HL-60 (cell line): Measurements from ENCODE around the gene PKDREJ.

Experiments used
- DNase-seq, 2 experiments: peaks; one replicate each; pipeline ENCODE4 v3.0.0-alpha.2; 2010 to 2020; ENCODE audit warnings: low read depth in 1 of 2, low spot score in 1 of 2
- H3K27ac ChIP-seq: fragments of 250-450 bp; sonication (Bioruptor Pico); replicated peaks from 2 replicates; pipeline ENCODE4 v1.5.1; 2020; ENCODE audit warnings: mild to moderate bottlenecking, moderate library complexity
- H3K27me3 ChIP-seq: fragments of 250-450 bp; sonication (Bioruptor Pico); 2 replicates; pipeline ENCODE4 v1.5.1; 2021; ENCODE audit warnings: mild to moderate bottlenecking, moderate library complexity; ENCODE audit not compliant: insufficient read depth, poor library complexity, severe bottlenecking
- H3K4me3 ChIP-seq: replicated peaks from 2 replicates; pipeline ENCODE4 v1.5.1; 2011; ENCODE audit warnings: mild to moderate bottlenecking, control low read depth, low read length; ENCODE audit not compliant: insufficient read depth
- CTCF ChIP-seq: IDR thresholded peaks from one replicate; pipeline ENCODE4 v1.5.1; 2011; ENCODE audit warnings: low read length, control low read depth, inconsistent platforms; ENCODE audit not compliant: insufficient read depth
- GABPA ChIP-seq: IDR thresholded peaks from 2 replicates; pipeline ENCODE4 v1.6.1; 2012; ENCODE audit warnings: low read depth
- POLR2AphosphoS5 ChIP-seq: IDR thresholded peaks from 2 replicates; pipeline ENCODE4 v1.6.1; 2012; ENCODE audit warnings: low read depth
- REST ChIP-seq: IDR thresholded peaks from 2 replicates; pipeline ENCODE4 v1.6.1; 2012; ENCODE audit warnings: low read depth; ENCODE audit not compliant: insufficient replicate concordance
- SPI1 ChIP-seq: IDR thresholded peaks from 2 replicates; pipeline ENCODE4 v1.6.1; 2012; ENCODE audit warnings: low read depth, mild to moderate bottlenecking, borderline replicate concordance

PKDREJ gene

GRCh38 chr22:46260038-46260437, 3.1 kb downstream of the PKDREJ start:
- no peaks in the 10 kb centered on the region for H3K27me3 ChIP-seq
- DNase-seq, result no peak
- no peak overlapping the region for H3K27ac ChIP-seq
- TF ChIP-seq POLR2AphosphoS5 (no peak), CTCF (no peak), REST (no peak), SPI1 (no peak), GABPA (no peak)
- H3K4me3 ChIP-seq, result no peak overlapping the region

GRCh38 chr22:46259374-46259773, 3.8 kb downstream of the PKDREJ start:
- DNase-seq, result peak in 1 of 2 experiments; percentile 50
- TF ChIP-seq SPI1, result peak; percentile 53; the same call in 1 of the 2 replicates
- no peak for TF ChIP-seq POLR2AphosphoS5

GRCh38 chr22:46256358-46256958, 6.7 kb downstream of the PKDREJ start:
- Histone ChIP-seq H3K4me3 (no peak overlapping the region), H3K27ac (no peak overlapping the region), H3K27me3 (no peaks in the 10 kb centered on the region)
- TF ChIP-seq POLR2AphosphoS5, result no peak
- TF ChIP-seq GABPA, result no peak
- no peak for TF ChIP-seq SPI1
- no peak for TF ChIP-seq REST
- no peak for TF ChIP-seq CTCF
- DNase-seq, result no peak

More at GRCh38 chr22:46259374-46259773, 3.8 kb downstream of the PKDREJ start:
- no peak overlapping the region for H3K4me3 ChIP-seq
- no peak overlapping the region for H3K27ac ChIP-seq
- no peaks in the 10 kb centered on the region for H3K27me3 ChIP-seq

- no peak overlapping the region for H3K4me3 ChIP-seq
- no peak overlapping the region for H3K27ac ChIP-seq
- DNase-seq, result no peak
- no peaks in the 10 kb centered on the region for H3K27me3 ChIP-seq
- TF ChIP-seq REST (no peak), CTCF (no peak), GABPA (no peak), SPI1 (no peak), POLR2AphosphoS5 (no peak)
Measured at GRCh38 chr22:46251816-46252380, 11.2 kb downstream of the PKDREJ start.
